Ovary (tissue), 9 donors: ENCODE measurements around the gene ARL17B. TPM values are rescaled to one million over a fixed set of nuclear protein-coding genes. Genes with fewer than 3 reads are reported as not detected.
A peak's percentile ranks its signal among the peaks of the same experiment; 100 is the strongest.
"Not testable (repeated sequence)": the region's sequence is repeated elsewhere in the genome, so short reads cannot be mapped to it uniquely, and the experiment has no call there.

ENCODE experiments used
- DNase-seq, 5 donors: peaks; one replicate each; pipeline ENCODE4 v3.0.0-alpha.2; 2019 to 2020
- H3K27ac ChIP-seq, 2 donors: fragments of 200-600 bp; one replicate each; pipeline versions ENCODE4 v1.5.1 to v1.8.0; 2019 to 2022
- H3K27me3 ChIP-seq: fragments of 200-600 bp; one replicate; pipeline ENCODE4 v1.8.0; 2022
- H3K36me3 ChIP-seq: fragments of 200-600 bp; sonication (generic); one replicate; pipeline ENCODE4 v1.5.1; 2019
- H3K4me1 ChIP-seq: one replicate; pipeline ENCODE4 v1.8.1; 2013; ENCODE audit warnings: mild to moderate bottlenecking, moderate library complexity; ENCODE audit not compliant: insufficient read depth
- H3K4me3 ChIP-seq: fragments of 200-600 bp; sonication (generic); one replicate; pipeline ENCODE4 v1.5.1; 2017
- H3K9me3 ChIP-seq, 2 donors: fragments of 200-600 bp in 1 of 2; sonication (generic) in 1 of 2; one replicate each; pipeline versions ENCODE4 v1.5.1 to v1.8.1; 2013 to 2019; ENCODE audit warnings: mild to moderate bottlenecking in 1 of 2, moderate library complexity in 1 of 2
- CTCF ChIP-seq, 3 donors: fragments of 450-650 bp in 2 of 3; fragments of 200-600 bp in 1 of 3; IDR thresholded peaks; one replicate each; pipeline versions ENCODE4 v1.5.1 to v1.8.0; 2016 to 2022; ENCODE audit warnings: antibody characterized with exemption in 3 of 3, mild to moderate bottlenecking in 1 of 3
- EP300 ChIP-seq: sonication (generic); formaldehyde crosslinking; IDR thresholded peaks from one replicate; pipeline ENCODE4 v1.6.1; 2017; ENCODE audit warnings: antibody characterized with exemption
- POLR2A ChIP-seq: fragments of 450-650 bp; IDR thresholded peaks from one replicate; pipeline ENCODE4 v1.6.1; 2017; ENCODE audit warnings: antibody characterized with exemption, mild to moderate bottlenecking, moderate library complexity
- WGBS, 3 donors: extraction: QIAGEN DNeasy Blood & Tissue Kit in 1 of 3; methylation state at CpG; one replicate each; pipeline versions ENCODE4 v1.1.5 to v1.1.7; 2013 to 2017; 5-methylcytosine and 5-hydroxymethylcytosine counted together
- intact Hi-C, 4 donors: fragments of 100-400 bp; cut with DNase I; formaldehyde crosslinking; loops; one replicate each; pipeline versions ENCODE4 v1.11.0 to v1.15.1; 2022 to 2023
- polyA plus RNA-seq, 2 donors: library from polyadenylated mRNA; stranded (reverse); fragments of 200-250 nt in 1 of 2; fragments of 350-450 nt in 1 of 2; fragmentation: Illumina TruSeq in 1 of 2; extraction: RNeasy Lipid Tissue Mini Kit (QIAGEN cat#74804) in 1 of 2; gene quantifications; one replicate each; pipeline ENCODE4 v1.2.3, GENCODE V29; 2013 to 2014
- total RNA-seq, 7 donors: library from RNA; depleted of rRNA in 2 of 7; stranded (reverse); fragments of >200 nt in 2 of 7; fragmentation: NEBNext Ultra II Directional in 3 of 7; extraction: Animal tissue kit (Norgen Biotek cat#: 25700) in 3 of 7; gene quantifications; one replicate each; pipeline versions ENCODE4 v1.1.0 to v1.2.4, GENCODE V29; 2016 to 2023
- donor health status: DM: no; HTN: no; CAD: no; lungs with moderate emphysema.
- donor health status: DM: no; HTN: no; CAD: no.
- donor health status: Bipolar disorder and iron deficiency.
- donor health status: DM: yes; HTN: yes; CAD: no.
- donor health status: DM: no; HTN: no; CAD: no.
- donor health status: DM: yes; HTN: yes; CAD: no.

ARL17B gene
- total and polyA plus RNA-seq, 9 donors = 4.7 to 26.6 (median 11.8) TPM

GRCh38 chr17:46264456-46265198 lies 96.9 kb downstream of the ARL17B start:
- no peaks in the 10 kb centered on the region for H3K27me3 ChIP-seq
- no peaks in the 10 kb centered on the region for H3K9me3 ChIP-seq
- H3K27ac ChIP-seq = no peak overlapping the region
- H3K36me3 ChIP-seq = no peaks in the 10 kb centered on the region
- intact Hi-C loops = loop anchor here in 1 of 4 donors (5.0 kb wide), 1 partner anchor 677 kb away; no protein-coding TSS in a partner anchor
- 57 to 70% (median 67%) methylated on average over 3 of the region's 3 CpGs for WGBS, 3 donors
- TF ChIP-seq POLR2A (no peak), EP300 (no peak), CTCF (IDR thresholded peaks at IDR 0.05) (no peak)
- H3K4me1 ChIP-seq = peaks cover 1% of the 10 kb centered on the region
- no peak overlapping the region for H3K4me3 ChIP-seq
- no peak for DNase-seq

- intact Hi-C loops = loop anchor here in 1 of 4 donors (5.0 kb wide), 1 partner anchor 675 kb away; no protein-coding TSS in a partner anchor
- TF ChIP-seq EP300 (no peak), POLR2A (no peak), CTCF (IDR thresholded peaks at IDR 0.05) (no peak)
These were observed 99.3 kb downstream of the ARL17B start for GRCh38 chr17:46262271-46262670.

GRCh38 chr17:46259845-46260661 lies 101.5 kb downstream of the ARL17B start:
- H3K27ac ChIP-seq, H3K4me1 ChIP-seq, H3K27me3 ChIP-seq, H3K9me3 ChIP-seq, H3K36me3 ChIP-seq: not testable (repeated sequence)
- peak overlapping the region; percentile 18 for H3K4me3 ChIP-seq
- WGBS, 3 donors = 1 to 4% (median 2%) methylated on average over 13 to 38 of the region's 62 CpGs
- DNase-seq = peak in 1 of 5 donors; percentile 47
- intact Hi-C loops = loop anchor here in 1 of 4 donors (5.0 kb wide), 1 partner anchor 673 kb away; no protein-coding TSS in a partner anchor

More at GRCh38 chr17:46262271-46262670, 99.3 kb downstream of the ARL17B start:
- peaks cover 1% of the 10 kb centered on the region for H3K4me1 ChIP-seq
- no peak overlapping the region for H3K27ac ChIP-seq
- H3K27me3 ChIP-seq = no peaks in the 10 kb centered on the region
- 91 to 99% (median 95%) methylated on average over 8 of the region's 8 CpGs for WGBS, 3 donors
- no peak overlapping the region for H3K4me3 ChIP-seq
- H3K9me3 ChIP-seq = no peaks in the 10 kb centered on the region
- H3K36me3 ChIP-seq = no peaks in the 10 kb centered on the region
- DNase-seq = no peak

DNA sequence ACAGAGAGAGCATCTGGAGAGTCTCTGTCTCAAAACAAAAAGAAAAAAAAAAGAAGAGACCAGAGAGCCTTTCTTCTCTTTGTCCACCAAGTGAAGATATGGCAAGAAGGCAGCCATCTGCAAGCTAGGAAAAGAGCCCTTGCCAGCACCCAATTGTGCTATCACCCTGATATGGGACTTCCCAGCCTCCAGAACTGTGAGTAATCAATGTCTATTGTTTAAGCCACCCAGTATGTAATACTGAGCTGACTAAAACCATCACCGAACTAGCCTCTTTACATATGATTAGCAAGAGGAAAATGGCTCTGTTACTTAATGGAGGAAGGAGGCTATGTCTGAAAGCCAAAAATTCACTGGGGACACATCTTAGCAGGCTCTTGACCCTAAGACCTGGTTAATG lies 105.2 kb downstream of the ARL17B start:
- DNase-seq = not testable (repeated sequence)

DNA sequence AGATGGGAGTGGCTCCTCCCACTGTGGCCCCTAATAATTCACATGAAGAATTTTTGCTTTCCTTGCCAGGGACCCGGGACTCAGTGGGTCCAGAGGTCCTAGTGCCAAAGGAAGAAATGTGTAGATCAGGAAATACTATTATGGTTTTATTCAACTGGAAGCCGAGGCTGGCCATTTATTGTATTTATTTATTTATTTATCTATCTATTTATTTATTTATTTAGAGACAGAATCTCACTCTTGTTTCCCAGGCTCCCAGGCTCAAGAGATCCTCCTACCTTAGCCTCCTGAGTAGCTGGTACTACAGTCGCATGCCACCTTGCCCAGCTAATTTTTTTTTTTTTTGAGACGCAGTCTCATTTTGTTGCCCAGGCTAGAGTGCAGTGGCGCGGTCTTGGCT lies 107.4 kb downstream of the ARL17B start:
- 88 to 96% (median 89%) methylated on average over 5 to 6 of the region's 6 CpGs for WGBS, 3 donors
- H3K27ac ChIP-seq, H3K9me3 ChIP-seq, H3K27me3 ChIP-seq, DNase-seq, intact Hi-C loops, H3K4me1 ChIP-seq, H3K4me3 ChIP-seq, H3K36me3 ChIP-seq: not testable (repeated sequence)

More for the DNA sequence above, 105.2 kb downstream of the ARL17B start:
- H3K4me3 ChIP-seq, intact Hi-C loops, H3K36me3 ChIP-seq, H3K27ac ChIP-seq, H3K27me3 ChIP-seq, H3K4me1 ChIP-seq, H3K9me3 ChIP-seq: not testable (repeated sequence)
- whole genome bisulfite sequencing, 3 donors = 92 to 100% (median 93%) methylated on average over 1 of the region's 1 CpG

GRCh38 chr17:46253722-46254121 lies 107.8 kb downstream of the ARL17B start:
- H3K27me3 ChIP-seq, H3K27ac ChIP-seq, H3K4me1 ChIP-seq, H3K36me3 ChIP-seq, H3K9me3 ChIP-seq, H3K4me3 ChIP-seq, intact Hi-C loops: not testable (repeated sequence)
- WGBS, 3 donors = 43 to 49% (median 46%) methylated on average over 7 to 8 of the region's 8 CpGs
- DNase-seq = peak in 1 of 5 donors; percentile 49

- H3K4me3 ChIP-seq, H3K27me3 ChIP-seq, intact Hi-C loops, H3K9me3 ChIP-seq, H3K4me1 ChIP-seq, H3K36me3 ChIP-seq, DNase-seq, H3K27ac ChIP-seq: not testable (repeated sequence)
- WGBS, 3 donors = 93% methylated on average over 25 to 26 of the region's 31 CpGs
These were observed 108.8 kb downstream of the ARL17B start for GRCh38 chr17:46252804-46253203.

DNA sequence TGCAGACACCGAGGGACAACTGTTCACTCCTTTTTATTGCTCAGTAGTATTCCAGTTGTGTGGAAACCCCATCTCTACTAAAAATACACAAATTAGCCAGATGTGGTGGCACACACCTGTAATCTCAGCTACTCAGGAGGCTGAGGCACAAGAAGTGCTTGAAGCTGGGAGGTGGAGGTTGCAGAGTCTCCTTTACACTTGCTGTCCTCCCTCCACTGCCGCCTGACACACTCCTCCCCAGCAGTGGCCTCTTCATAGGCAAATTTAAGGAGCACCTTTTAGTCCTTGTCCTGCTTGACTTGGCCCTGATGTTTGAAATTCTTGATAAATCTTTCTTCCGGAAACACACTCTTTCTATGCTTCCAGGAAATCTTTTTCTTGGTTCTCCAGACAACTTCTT lies 112.4 kb downstream of the ARL17B start:
- H3K9me3 ChIP-seq, DNase-seq, intact Hi-C loops, H3K4me1 ChIP-seq, H3K36me3 ChIP-seq, H3K4me3 ChIP-seq, H3K27me3 ChIP-seq, H3K27ac ChIP-seq: not testable (repeated sequence)
- 77 to 84% (median 80%) methylated on average over 3 of the region's 3 CpGs for WGBS, 3 donors
